SIG-M5 treated with dmso at 0.1 percent for 504 hours (cell line): ENCODE data around the gene GLRX5.

ENCODE experiments used
- DNase-seq: peaks from one replicate; lab custom pipeline; 2025; ENCODE audit not compliant: unreplicated experiment; lab: John Stamatoyannopoulos, UW

GLRX5 gene

DNA sequence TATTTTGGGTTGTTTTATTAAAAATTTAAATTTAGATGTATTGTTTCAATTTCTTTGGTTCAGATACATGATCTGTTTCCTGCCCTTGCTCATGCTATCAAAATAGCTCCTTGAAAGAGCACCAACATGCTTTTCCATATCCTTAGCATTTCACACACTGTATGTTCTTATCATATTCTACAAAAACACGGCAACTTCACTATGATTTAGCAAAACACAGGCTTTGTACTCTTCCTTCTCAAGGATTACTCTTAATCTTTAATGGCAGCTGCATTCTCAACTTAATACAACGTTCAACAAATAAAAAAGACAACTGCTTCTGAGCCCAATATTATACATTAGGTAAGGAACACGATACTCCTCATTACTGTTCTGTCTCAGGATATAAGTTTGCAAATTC lies 2.9 kb upstream of the GLRX5 start:
- no peak for DNase-seq

DNA sequence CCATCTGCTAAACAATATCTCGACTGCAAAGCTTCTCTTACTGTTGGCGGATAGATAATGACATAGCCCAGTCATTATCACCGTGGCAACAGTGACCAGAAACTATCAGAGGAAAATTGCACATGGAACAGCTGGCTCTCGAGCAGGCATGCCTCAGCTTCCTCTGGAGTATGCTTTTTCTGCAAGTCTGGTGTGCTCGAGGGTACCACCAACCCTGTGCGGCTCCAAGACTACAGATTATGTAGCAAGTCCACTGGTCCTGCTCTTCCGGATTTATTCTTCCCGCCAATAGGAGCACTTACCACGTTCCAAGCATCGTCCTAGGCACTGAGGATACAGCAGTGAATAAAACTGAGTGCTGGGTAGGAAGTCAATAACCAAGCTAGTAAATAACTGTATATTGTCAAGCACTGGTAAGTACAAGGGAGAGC lies 1.4 kb upstream of the GLRX5 start:
- DNase-seq, result peak; percentile 78

DNA sequence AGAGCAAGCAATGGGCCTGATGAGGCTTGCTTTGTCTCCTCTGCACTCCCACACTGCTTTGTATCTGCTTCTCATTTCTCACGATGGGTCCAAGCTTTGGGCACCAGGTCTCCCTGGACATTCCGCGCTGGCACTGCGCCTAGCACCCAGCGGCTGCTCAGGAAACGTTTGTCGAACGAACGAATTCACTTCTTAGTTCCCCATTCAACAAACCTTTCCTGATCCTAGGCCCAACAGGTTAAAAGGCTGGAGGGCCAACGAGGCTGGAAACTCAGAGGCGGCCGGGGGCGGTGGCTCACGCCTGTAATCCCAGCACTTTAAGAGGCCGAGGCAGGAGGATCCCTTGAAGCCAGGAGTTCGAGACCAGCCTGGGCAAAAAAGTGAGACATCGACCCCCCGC lies 1.0 kb upstream of the GLRX5 start:
- DNase-seq, result no peak

DNA sequence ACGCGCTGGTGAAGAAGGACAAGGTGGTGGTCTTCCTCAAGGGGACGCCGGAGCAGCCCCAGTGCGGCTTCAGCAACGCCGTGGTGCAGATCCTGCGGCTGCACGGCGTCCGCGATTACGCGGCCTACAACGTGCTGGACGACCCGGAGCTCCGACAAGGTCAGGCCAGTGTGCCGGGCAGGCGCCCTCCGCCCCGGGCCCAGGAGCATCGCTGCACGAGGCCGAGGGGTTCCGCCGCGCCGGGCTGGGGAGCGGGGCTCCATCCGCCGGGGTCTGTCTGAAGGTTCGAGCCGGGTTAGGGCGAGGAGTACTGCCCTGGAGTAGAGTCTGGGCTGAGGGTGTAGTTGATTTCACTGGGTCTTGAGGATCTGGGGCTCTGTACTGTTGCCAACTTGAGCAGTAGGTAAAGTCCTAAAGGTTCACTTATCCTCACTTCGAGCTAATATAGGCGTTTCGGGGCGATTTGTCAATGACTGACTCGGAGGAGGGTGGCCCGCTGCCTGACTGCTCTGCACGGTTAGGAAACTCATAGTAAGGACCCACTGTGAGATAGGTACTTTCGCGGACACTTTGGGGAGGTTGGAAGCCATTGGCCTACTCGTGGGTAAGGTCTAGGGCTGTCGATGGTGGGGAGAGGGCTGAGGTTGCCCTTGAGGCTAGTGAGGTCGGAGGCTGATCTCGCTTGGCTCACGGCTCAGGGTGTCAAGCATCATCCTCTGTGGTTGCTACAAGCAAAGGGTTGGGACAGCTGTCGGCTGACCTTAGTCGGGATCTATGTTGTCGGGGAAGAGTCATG lies 574 bp downstream of the GLRX5 start:
- DNase-seq, result no peak

DNA sequence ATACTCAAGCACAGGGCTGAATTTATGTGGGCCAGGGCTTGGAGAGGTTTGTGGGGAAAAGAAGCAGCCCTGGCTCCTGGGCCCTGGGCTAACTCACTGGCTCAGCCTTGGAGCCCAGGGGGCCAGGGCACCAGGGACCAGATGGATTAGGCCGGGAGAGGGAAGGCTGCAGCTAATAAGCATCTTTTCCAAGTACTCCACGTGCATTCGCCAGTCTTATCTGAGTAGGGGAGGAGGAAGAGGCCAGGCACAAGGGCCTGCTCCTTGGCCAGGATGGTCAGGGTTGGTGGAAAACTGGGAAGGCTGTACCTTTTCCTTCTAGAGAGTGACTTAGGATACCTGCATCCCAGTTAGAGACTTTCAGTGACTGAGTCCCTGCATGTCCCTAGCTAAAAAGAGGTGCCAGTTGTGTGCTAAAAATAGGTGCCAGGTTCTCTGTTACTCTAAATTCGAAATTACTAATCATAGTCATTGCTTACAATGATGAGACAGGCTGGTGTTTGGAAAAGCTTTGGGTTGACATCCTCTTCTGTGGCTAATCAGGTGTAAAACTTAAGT lies 1.3 kb downstream of the GLRX5 start:
- no peak for DNase-seq

DNA sequence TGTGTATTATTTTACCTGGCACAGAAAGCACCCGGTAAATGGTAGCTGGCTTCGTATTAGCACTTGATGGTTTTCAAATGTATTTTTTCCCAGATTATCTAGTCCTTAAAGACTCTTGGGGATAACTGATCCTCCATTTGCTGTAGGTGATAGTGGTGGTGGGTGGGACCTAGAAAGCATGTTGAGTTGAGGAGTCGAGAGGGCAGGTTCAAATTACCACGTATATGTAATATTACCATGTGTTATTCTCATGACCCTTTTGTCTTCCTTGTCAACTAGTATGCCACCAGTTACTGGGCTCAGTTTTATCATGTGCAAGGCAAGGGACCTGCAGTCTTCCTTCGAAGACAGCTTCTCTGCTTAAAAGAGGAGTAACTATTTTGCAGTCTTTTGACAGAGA lies 1.8 kb downstream of the GLRX5 start:
- DNase-seq, result peak; percentile 31

DNA sequence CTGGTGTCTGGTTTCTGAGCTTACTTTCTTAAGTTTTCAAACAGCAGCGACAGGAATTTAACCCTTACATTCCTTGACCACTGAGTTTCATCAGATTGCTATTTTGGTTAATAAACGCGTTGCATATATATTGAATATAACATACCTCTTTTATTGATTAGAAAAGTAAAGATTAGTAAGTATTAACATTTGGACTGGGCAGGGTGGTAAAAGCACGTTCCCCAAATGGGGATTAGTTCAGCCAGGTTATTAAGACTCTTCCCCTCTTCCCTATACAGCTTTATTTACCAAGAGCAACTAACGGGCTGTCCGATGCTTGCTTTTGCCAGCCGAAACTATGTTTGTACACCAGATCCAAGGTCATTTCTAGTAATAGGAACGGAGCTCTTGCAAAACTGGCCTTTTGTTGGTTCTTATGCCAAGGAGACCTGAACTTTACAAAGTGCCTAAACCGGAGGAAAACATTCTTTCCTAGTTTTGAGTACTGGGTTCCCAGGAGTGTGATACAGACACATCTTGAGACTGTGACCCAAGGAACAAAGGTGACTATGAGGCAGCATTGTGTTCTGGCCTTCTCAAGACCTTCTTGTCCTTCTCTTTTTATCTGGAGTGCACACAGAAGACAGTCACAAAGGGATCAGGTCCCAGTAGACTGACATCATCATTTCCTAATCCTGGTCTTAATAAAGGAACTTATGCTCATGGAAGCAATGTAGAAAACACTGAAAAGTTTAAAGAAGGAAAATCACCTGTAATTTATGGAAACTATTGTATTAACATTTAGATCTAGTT lies 2.6 kb downstream of the GLRX5 start:
- DNase-seq, result no peak

DNA sequence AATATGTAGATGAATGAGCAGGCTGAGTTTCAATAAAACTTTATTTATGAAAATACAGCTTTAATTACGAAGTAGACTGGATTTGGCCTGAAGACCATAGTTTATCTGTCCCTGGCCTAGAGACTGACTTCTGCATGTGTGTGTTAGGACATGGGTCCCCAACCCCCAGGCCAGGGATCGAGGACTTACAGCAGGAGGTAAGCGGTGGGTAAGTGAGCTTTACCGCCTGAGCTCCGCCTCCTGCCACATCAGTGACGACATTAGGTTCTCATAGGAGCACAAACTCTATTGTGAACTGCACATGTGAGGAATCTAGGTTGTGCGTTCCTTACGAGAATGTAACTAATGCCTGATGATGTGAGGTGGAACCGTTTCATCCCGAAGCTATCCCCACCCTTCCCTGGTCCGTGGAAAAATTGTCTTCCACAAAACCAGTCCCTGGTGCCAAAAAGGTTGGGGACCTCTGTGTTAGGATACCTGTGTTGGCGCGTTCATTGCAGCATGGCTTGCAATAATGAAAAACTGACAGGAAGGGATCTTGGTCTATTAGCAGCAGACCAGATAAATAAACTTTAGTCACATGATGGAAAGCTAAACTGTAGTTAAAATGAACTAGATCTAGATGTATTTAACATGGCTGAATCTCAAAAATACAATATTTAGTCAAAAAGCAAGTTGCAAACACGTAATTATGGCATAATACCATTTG lies 4.1 kb downstream of the GLRX5 start:
- DNase-seq, result no peak

DNA sequence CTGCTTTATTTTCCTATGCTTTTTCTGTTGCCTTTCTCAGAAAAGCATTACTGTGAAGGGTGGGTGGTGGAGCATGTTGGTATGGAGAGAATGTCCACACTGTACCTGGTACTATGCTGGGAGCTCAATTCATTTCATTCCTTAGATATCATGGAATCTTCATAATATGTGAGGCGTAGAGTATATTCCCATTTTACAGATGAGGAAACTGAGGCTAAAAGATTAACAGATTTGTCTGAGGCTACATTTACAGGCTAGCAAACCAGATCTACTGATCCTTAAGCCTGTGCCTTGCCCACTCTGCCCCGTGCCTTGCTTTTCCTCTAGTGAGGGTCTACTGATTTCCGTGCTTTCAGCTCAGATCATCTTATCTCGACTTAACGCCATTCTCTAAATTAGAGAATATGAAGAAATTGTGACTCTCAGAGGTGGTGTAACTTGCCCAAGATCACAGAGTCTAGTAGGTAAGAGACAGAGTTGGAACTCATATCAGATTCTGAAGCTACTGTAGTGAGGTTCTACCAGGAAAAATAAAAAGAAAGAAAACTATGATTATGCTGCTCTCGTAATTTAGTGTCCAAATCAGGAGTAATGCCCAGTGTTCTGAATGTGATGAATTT lies 5.5 kb downstream of the GLRX5 start:
- no peak for DNase-seq

DNA sequence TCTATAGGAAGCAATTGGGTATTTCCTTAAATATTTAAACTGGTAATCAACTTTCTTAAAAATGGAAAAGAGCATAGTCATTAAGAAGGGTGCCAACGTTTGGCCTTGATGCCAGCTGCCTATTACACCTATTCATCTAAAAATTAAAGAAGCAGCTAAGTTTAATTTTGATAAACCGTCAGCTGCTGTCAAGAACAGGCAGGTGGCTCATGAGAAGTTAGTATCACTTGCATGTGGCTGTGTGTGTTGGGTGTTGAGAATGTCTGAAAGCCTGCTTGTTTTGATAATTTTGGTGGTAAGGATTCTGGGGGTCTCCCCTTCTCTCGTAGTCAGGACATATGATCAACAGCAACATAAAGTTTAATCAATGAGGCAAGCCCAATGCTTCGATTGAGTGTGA lies 6.5 kb downstream of the GLRX5 start:
- DNase-seq, result no peak

DNA sequence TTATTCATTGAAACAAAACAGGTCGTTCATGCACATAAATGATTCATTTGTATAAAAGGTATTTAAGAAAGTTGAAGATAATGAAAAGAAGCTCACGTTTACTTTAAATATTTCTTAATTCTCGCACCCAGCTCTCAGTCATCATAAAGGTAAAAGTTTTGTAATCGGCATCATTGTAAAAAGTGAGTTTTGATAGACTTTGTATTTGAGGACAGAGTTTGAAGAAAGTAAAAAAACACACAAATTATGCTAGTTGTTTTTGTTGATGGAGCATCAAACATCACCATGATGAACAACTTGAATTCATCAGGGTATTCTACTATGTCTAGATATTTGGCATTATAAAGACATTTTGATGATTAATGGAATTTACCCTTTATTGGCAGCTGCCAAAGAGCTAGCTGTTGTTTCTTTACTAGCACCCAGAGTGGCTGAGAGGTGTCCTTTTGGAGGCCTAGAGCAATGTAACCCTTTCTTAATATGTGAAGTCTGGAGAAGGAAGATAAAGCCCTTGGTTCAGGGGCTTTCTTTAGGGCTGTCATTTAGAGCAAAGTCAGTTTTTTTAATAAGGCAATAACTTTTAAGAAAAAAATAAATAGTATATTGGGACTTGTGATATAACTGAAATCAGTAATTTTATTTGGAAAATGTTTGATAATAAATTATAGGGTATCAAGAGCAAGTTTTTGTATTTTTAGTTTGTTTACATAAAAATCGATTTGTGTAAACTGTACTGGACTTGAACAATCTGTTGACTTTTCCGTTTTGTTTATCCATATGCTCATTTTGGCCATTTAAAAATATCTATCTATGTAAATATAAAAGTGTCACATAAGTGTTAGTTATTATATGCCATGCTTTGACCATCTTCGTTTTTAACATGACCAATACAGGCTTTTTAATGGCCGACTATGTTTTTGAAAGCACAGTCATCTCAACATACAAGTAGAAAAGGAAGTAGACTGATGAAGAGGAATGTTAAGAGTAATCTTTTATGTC lies 7.4 kb downstream of the GLRX5 start:
- no peak for DNase-seq

DNA sequence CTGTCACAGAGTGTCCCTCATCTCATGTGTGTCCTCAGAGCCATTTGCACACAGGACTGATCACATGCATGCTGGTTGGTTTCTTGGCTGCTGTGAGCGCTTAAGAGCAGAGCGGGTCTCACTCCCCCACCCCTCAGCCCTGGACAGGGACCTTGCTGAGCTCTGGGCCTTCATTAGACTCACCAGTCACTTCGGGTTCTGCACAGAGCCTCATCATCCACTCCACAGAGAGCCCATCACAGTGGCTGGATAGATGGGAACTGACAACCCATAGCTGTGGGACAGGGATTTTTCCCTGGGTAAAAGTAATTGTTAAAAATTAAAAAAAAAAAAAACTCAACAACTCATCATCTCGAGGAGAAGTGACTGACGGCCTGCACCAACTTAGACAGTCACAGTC lies 8.2 kb downstream of the GLRX5 start:
- no peak for DNase-seq

DNA sequence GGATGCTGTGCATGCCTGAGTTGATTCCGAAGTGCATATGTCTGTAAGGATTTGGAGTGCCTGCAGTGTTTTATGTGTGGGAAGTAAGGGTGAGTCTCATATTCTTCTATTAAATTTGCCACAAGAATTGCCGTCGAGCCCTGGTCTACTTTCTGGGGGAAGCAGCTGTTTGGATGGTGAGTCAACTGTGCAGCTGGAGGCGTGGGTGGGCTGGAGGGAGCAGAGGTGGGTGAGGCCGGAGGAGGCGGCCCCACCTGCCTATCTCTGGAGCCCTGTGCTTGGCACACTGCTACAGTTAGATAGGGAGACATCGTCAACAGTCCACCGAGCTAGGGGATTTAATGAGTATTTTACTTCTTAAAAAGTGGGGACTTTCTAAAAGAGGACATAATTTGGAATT lies 9.7 kb downstream of the GLRX5 start:
- no peak for DNase-seq

DNA sequence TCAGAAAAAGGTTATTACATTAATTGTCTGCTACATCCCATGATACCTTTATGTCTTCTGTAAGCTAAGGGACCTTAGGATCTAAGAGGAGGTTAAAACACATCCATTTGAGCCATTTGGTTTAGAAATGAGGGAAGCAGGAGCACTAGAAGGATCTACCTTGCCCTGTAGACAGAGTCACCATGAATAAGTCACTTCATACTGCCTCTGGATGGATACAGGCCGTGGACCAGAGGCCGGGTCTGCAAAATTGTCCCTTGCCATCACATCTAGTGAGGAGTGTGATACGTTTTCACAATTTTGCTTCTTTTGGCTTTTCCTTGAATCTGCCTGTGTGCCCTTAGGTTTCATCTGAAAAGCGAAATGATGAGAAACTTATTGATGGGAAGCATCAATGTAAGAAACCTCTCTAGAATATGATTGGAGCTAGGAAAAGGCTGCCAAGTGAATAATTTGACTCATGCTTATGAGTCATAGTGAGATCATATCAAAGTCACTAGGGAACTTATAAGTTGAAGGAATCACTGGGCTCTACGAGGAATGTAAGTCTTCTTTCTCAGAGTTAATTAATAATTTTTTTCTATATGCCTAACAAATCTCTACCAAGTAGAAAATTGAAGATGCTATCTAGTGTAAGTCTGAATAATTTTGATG lies 10.8 kb downstream of the GLRX5 start:
- no peak for DNase-seq

DNA sequence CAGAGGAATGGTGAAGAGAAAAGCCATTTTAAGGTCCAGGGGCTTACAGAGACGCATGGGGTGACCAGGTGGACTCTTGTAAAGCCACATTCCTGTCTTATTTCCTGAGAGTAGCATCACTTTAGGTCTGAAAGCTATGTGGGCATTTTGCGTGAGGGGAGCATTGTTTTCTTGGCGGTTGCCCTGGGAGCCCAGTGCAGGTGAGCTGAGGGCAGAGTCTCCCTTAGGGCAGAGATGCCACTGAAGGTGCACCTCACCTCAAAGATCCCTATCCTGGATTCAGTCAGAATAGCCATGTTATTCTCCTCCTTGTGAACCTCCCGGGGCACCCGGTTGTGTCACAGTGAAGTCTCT lies 12.4 kb downstream of the GLRX5 start:
- DNase-seq, result no peak

DNA sequence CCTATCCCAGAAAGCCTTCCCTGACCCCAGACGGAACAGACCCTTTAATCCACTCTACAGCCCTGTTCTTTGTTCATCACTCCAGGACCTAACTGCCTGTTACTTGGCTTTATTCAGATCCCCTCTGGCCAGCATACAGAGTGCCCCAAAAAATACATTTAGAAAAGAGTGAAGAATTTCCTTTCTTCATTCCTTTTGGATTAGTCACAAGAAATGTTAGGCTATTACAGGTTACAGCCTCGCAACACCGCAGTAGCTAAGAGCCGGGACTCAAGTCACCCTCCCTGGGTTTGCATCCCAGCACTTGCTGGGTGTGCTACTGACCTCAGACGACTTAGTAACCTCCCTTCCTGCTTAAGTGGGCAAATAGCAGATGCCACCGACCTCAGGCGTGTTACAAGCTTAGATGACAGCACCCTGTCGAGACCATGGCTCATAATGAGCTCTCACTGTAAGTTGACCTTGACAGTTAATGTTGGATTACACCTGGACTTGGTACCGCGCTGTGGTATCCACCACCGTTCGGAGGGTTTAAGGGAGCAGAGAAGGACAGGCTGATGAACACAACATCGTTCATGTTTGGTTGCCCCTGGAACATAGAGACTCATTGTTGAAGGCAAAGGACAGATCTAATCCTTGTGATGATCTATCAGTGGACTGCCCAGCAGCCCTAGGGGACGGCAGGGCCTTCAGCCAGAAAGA lies 12.9 kb downstream of the GLRX5 start:
- no peak for DNase-seq

DNA sequence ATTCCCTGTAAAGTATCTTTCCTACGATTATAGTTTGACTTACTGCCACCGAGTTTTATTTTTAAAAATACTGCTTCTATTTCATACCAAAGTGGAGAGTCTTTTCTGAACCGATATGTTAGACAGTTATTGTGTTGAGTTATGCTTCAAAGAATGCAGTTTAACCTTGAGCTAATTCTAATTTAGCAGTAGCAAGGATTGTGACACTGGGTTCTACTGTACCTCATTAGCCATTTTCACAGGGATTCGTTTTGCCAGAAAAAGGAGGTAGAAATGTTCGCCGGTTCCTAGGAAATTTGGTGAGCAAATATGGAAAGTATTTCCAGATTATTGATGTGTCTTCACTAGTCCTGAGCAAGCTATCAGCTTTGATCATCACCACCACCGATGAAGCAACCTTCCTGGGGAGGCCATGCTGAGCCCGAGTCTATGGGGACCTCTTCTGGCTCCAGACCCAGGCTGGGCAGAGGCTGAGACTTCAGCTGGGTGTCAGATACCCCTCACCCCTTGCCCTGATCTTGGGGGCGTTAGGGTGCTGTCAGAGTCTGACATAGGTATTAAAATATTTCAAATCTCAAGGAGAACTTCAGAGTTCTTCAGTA lies 13.6 kb downstream of the GLRX5 start:
- DNase-seq, result no peak
